Stimulated activated CD8-positive, alpha-beta memory T cell treated with anti-CD3 and anti-CD28 coated beads, Interleukin-12 subunit alpha, Interleukin-12 subunit beta, amount 100 ng/mL, for 4 hours (primary cell): ENCODE measurements around the gene CENPV.
"Not testable (repeated sequence)": the region's sequence is repeated elsewhere in the genome, so short reads cannot be mapped to it uniquely, and the experiment has no call there.

Source experiments
- DNase-seq: peaks from one replicate; pipeline ENCODE4 v3.0.0-alpha.2; 2020; ENCODE audit warnings: low read depth

The CENPV gene

GRCh38 chr17:16313139-16314090 is 39.9 kb downstream of the CENPV start:
- DNase-seq = no peak

GRCh38 chr17:16312061-16312460 is 41.2 kb downstream of the CENPV start:
- not testable (repeated sequence) for DNase-seq

- no peak for DNase-seq
These were observed 47.1 kb downstream of the CENPV start for GRCh38 chr17:16306211-16306610.

GRCh38 chr17:16304830-16305229 is 48.4 kb downstream of the CENPV start:
- no peak for DNase-seq

- DNase-seq = no peak
These were observed 50.4 kb downstream of the CENPV start for GRCh38 chr17:16302856-16303255.

GRCh38 chr17:16301963-16302855 is 51.1 kb downstream of the CENPV start:
- DNase-seq = no peak

GRCh38 chr17:16300554-16300953 is 52.7 kb downstream of the CENPV start:
- no peak for DNase-seq

- no peak for DNase-seq
These were observed 55.1 kb downstream of the CENPV start for GRCh38 chr17:16298140-16298662.

GRCh38 chr17:16297367-16298139 is 55.7 kb downstream of the CENPV start:
- no peak for DNase-seq

- DNase-seq = not testable (repeated sequence)
These were observed 57.2 kb downstream of the CENPV start for GRCh38 chr17:16296072-16296471.

GRCh38 chr17:16294560-16294959 is 58.7 kb downstream of the CENPV start:
- no peak for DNase-seq

GRCh38 chr17:16293931-16294330 is 59.3 kb downstream of the CENPV start:
- no peak for DNase-seq
